ENCODE measurements around the gene METRN. TPM values are rescaled to one million over a fixed set of nuclear protein-coding genes. Genes with fewer than 3 reads are reported as not detected.

METRN gene
- total and polyA plus RNA-seq, 8 donors = 9.3 to 57.3 (median 15.4) TPM

DNA sequence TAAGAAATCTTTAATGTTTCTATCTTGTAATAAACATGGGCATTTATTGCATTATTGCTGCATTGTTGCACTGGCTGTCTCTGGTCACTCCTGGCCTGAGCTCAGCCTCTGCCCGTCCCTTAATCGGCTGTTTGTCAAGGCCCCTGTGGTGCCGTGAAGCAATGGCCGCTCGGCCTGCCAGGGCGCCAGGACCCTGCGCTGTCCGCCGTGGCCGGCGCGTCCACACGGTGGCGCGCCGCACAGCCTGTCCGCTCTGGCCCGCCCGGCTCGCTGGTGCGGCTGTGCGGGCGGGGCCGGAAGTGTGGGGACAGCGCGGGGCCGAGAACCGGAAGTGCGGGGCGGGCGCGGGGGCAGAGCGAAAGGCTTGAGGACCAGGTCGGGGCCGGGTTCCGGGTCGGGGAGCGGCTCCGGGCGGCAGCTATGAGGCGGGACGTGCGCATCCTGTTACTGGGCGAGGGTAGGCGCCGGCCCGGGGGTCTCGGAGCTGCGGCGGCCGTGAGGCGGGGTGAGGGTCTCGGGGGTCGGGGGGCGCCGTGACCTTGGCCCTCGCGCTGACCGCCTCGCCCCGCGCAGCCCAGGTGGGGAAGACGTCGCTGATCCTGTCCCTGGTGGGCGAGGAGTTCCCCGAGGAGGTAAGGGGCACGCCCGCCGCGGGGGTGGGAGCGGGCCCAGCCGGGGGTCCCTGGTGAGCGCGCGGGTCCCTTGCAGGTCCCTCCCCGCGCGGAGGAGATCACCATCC lies 47.0 kb upstream of the METRN start, which contains the start of gene RHOT2:
RHOT2 (plus strand) TSS at position 353 of the 739 bp plus-strand sequence; CDS start at position 421, 68 bp downstream.
- peaks cover 0 to 41% of the 10 kb centered on the region in 2 donors for H3K36me3 ChIP-seq
- H3K27me3 ChIP-seq = no peaks in the 10 kb centered on the region
- TF ChIP-seq, protein P1, sequence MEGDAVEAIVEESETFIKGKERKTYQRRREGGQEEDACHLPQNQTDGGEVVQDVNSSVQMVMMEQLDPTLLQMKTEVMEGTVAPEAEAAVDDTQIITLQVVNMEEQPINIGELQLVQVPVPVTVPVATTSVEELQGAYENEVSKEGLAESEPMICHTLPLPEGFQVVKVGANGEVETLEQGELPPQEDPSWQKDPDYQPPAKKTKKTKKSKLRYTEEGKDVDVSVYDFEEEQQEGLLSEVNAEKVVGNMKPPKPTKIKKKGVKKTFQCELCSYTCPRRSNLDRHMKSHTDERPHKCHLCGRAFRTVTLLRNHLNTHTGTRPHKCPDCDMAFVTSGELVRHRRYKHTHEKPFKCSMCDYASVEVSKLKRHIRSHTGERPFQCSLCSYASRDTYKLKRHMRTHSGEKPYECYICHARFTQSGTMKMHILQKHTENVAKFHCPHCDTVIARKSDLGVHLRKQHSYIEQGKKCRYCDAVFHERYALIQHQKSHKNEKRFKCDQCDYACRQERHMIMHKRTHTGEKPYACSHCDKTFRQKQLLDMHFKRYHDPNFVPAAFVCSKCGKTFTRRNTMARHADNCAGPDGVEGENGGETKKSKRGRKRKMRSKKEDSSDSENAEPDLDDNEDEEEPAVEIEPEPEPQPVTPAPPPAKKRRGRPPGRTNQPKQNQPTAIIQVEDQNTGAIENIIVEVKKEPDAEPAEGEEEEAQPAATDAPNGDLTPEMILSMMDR (IDR thresholded peaks at IDR 0.05) = peak; percentile 77 to 97
- intact Hi-C loops (cut with DNase I) = no loop called here
- H3K27ac ChIP-seq = peak within 1 kb of the TSS; percentile 69 to 70
- ATAC-seq (peak; percentile 98), DNase-seq (peak; percentile 83 to 99 (median 93))
- H3K9me3 ChIP-seq = no peaks in the 10 kb centered on the region
- H3K4me1 ChIP-seq = peaks cover 6 to 18% of the 10 kb centered on the region in 2 donors
- H3K4me3 ChIP-seq = peak within 1 kb of the TSS; percentile 83 to 98

DNA sequence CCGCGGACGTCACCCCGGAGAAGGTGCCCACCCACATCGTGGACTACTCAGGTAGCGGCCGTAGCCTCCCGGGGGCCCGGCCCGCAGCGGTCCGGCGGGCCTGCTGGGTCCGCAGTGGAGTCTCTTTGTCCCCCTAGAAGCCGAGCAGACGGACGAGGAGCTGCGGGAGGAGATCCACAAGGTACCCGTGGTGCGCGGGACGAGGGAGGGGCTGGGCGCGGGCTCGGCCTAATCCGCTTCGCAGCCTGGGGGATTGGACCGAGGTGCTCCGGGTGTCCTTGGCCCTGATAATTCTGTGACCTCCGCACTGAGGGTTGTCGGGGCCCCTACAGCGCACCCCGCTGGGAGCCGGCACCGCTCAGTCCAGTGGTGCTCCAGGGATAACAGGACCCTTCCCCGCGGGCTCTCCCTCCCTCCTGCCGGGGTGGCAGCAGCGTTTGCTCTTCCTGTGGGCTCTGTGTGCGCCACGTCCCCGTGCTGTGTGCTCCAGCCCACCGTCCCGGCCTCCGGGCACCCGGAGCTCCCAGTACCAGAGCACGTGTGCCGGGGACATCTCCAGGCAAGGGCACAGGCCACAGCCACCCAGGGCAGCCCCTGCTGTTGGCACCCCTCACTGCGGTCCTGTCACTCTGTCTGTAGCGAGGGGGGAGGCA lies 46.3 kb upstream of the METRN start:
- Histone ChIP-seq H3K9me3 (no peaks in the 10 kb centered on the region), H3K27me3 (no peaks in the 10 kb centered on the region), H3K27ac (peak overlapping the region; percentile 69 to 70), H3K4me1 (peaks cover 6 to 18% of the 10 kb centered on the region in 2 donors), H3K4me3 (peak overlapping the region; percentile 83 to 98), H3K36me3 (peaks cover 0 to 44% of the 10 kb centered on the region in 2 donors)
- TF ChIP-seq, protein P1 (IDR thresholded peaks at IDR 0.05) = no peak
- ATAC-seq (peak; percentile 1), DNase-seq (no peak)
- intact Hi-C loops (cut with DNase I) = no loop called here

DNA sequence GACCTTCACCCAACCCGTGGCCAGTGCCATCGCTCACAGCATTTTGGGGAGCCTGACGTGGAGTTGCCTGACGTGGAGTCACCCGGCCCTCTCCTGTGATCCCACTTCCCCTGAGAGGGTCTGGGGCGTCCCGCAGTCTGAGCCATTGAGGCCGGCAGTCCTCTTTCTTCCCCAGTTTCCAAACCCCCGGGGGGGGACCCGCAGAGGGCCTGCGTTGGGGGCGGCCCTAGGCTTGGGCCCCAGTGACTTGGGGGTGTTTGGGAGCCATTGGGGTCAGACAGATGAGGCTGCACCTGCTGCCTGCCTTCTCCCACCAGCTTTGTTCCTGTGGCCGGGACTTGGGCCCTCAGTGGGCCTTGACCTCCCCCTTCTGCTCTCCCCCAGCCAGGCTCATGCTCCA lies 45.3 kb upstream of the METRN start:
- Histone ChIP-seq H3K27ac (no peak overlapping the region), H3K36me3 (peaks cover 0 to 55% of the 10 kb centered on the region in 2 donors), H3K4me3 (no peak overlapping the region), H3K27me3 (peaks cover 0 to 4% of the 10 kb centered on the region in 2 donors), H3K4me1 (peaks cover 6 to 23% of the 10 kb centered on the region in 2 donors), H3K9me3 (no peaks in the 10 kb centered on the region)
- intact Hi-C loops (cut with DNase I) = no loop called here
- TF ChIP-seq, protein P1 (IDR thresholded peaks at IDR 0.05) = no peak
- no peak for ATAC-seq
- no peak for DNase-seq

DNA sequence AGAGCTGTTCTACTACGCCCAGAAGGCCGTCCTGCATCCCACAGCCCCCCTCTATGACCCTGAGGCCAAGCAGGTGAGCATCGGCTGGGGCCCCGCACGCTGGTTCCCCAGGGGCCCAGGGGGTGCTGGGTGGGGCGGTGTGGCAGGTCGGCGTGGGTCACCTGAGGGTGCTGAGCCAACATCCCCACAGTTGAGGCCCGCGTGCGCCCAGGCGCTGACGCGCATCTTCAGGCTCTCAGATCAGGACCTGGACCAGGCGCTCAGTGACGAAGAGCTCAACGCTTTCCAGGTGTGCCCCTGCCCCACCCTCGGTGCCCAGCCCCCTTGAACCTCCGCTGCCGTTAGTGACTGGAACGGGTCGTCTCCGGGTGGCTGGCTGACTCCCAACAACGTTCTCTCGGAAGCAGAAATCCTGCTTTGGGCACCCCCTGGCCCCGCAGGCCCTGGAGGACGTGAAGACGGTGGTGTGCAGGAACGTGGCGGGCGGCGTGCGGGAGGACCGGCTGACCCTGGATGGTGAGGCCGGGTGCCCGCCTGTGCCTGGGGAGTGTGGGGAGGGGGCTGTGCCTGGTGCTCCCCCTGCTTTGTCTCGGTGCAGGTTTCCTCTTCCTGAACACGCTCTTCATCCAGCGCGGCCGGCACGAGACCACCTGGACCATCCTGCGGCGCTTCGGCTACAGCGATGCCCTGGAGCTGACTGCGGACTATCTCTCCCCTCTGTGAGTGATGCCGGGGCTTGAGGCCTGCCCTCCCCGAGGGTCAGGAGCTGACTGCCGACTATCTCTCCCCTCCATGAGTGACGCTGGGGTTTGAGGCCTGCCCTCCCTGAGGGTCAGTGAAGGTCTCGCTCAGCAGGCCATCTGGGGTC lies 44.2 kb upstream of the METRN start:
- Histone ChIP-seq H3K27ac (no peak overlapping the region), H3K4me3 (no peak overlapping the region), H3K9me3 (no peaks in the 10 kb centered on the region), H3K27me3 (peaks cover 0 to 14% of the 10 kb centered on the region in 2 donors), H3K36me3 (peaks cover 0 to 56% of the 10 kb centered on the region in 2 donors), H3K4me1 (peaks cover 11 to 34% of the 10 kb centered on the region in 2 donors)
- ATAC-seq = no peak
- no peak for DNase-seq
- intact Hi-C loops (cut with DNase I) = no loop called here
- TF ChIP-seq, protein P1 (IDR thresholded peaks at IDR 0.05) = no peak

Data from left lung (tissue), 10 donors.